Hematopoietic multipotent progenitor cell treated with erythropoietin and hydrocortisone succinate and interleukin-3 and kit ligand, for 15 days (in vitro differentiated cells): Measurements from ENCODE around the gene SMKR1.
"Not testable (repeated sequence)": the region's sequence is repeated elsewhere in the genome, so short reads cannot be mapped to it uniquely, and the experiment has no call there.

ENCODE experiments used
- DNase-seq: peaks from one replicate; pipeline ENCODE4 v3.0.0-alpha.2; 2015; ENCODE audit warnings: low spot score

Gene SMKR1

DNA sequence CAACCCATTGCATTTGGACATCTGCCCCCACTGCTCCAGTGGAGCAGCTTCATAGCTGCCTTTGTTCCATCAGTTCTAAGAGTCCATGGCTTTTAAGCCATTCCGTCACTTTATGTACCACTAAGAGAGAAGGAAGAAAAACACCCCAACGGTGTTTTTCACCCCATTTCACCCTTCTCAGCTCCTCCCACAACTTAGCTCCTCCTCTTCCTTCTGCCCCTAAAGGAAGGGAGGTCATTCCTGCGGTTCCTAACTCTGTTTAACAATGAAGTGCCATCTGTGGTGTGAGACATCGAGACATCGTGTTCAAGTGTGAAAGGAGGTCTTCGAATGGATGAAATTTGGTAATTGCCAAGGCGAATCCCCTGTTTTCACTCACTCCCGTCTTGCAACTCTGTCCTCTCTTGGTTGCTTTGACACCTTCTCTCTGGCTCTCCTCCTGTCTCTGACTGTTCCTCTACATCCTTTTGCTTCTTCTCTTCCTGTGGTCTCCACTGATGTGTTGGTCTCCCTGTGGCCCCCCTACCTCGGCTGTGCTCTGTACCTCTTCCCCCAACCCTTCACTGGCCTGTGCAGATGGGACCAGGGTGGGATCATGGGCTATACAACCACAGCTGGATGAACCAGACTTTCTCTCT is 23.0 kb downstream of the SMKR1 start:
- DNase-seq: no peak

- no peak for DNase-seq
Measured at GRCh38 chr7:129529643-129530042, 27.3 kb downstream of the SMKR1 start.

- DNase-seq: no peak
Measured at GRCh38 chr7:129530795-129531391, 28.6 kb downstream of the SMKR1 start.

DNA sequence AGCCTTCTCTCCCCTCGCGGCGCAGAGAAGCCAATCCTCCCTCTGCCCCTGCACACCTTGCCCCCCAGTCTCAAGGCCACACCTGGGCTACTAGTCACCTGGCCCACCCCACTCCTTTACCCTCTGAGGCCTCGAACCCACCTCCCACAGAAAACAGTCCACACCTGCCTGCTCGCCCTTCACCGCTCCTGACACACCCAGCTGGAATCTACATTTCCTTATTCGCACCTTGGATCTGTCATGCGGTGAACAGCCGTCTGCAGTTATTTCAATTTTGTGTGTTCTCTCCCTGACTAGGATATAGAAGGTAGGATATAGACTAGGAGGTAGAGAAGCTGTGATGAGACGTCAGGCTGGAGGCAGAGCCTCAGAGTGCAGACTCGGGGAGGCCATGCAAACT is 29.4 kb downstream of the SMKR1 start:
- DNase-seq: no peak

DNA sequence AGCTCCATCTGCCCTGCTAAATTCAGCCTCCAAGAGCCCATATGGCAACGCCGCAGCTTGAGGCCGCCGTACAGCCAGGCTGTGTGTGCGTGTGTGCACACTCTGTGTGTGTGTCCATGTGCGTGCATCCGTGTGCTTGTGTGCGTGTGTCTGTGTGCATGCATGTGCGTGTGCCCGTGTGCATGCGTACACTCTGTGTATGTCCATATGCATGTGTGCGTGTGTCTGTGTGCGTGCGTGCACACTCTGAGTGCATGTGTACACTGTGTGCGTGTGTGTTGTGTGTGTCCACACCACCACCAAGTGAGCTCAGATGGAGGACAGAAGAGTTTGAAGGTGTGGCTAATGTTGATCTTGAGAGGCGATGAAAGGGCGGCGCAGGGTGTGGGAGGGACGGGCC is 30.0 kb downstream of the SMKR1 start:
- DNase-seq: no peak

DNA sequence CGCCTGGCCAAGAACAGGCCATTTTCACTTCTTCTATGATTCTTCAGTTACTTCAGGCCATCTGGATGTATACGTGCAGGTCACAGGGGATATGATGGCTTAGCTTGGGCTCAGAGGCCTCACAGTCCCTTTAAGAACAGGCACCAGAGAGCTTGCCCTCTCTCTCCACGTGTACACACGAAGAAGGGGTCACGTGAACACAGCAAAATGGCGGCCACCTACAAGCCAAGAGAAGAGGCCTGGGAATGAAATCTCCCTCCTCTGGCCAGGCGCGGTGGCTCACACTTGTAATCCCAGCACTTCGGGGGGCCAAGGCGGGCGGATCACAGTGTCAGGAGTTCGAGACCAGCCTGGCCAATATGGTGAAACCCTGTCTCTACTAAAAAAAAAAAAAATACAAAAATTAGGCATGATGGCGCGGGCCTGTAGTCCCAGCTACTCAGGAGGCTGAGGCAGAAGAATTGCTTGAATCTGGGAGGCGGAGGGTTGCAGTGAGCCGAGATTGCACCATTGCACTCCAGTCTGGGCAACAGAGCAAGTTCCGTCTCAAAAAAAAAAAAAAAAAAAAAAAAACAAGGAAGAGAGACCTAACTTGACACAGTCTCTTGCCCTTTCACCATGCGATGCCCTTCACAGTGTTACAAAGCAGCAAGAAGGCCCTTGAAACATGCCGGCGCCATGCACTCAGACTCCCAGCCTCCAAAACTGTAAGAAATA is 32.4 kb downstream of the SMKR1 start:
- DNase-seq: not testable (repeated sequence)

GRCh38 chr7:129535896-129536295 is 33.6 kb downstream of the SMKR1 start:
- DNase-seq: no peak

- DNase-seq: no peak
Measured at GRCh38 chr7:129536323-129536722, 34.0 kb downstream of the SMKR1 start.

GRCh38 chr7:129538790-129539189 is 36.5 kb downstream of the SMKR1 start:
- DNase-seq: no peak

GRCh38 chr7:129540340-129540739 is 38.0 kb downstream of the SMKR1 start:
- no peak for DNase-seq

DNA sequence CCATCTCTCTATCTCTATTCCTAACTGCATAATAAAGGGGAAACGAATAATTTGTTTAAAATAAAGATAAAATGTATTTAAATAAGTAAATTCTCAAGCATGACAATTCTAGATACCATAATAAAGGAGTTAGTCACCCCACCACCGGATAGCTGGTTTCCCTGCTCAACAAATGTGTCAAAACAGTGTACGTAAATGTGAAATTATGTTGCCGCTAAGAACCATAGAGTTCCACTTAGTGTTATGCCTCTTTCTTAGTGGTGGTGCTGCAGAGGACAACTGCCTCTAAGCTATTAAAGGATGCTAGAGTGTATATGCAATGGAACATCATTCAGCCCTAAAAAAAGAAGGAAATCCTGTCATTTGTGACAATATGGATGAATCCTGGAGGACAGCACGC is 42.4 kb downstream of the SMKR1 start:
- no peak for DNase-seq

- no peak for DNase-seq
Measured at GRCh38 chr7:129550693-129551360, 48.5 kb downstream of the SMKR1 start.

- DNase-seq: peak; percentile 13
Measured at GRCh38 chr7:129553899-129554461, 51.6 kb downstream of the SMKR1 start.

DNA sequence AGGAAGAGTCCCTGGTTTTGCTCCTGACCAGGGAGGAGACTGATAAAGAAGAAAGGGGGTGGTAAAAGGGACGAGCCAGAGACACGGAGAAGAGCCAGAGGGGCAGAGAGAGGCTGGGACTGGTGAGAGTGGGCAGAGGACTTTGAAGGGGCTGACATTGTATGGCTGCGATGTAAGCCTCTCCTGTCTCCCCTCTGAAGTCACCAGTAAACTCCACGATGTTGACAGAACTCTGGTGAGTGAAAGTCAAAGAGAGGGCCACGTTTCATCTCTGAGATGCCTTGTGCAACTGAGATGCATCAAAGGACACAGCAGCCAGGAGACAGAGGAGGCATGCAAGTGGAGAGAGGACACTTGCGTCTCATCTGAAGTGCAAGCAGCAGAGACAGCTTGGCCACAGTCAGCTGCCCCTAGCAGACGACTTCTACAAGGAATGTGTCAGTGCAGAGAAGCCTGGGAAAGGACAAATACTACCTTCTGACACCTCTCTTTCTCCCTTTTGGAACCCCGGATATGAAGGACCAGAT is 54.3 kb downstream of the SMKR1 start:
- DNase-seq: no peak

DNA sequence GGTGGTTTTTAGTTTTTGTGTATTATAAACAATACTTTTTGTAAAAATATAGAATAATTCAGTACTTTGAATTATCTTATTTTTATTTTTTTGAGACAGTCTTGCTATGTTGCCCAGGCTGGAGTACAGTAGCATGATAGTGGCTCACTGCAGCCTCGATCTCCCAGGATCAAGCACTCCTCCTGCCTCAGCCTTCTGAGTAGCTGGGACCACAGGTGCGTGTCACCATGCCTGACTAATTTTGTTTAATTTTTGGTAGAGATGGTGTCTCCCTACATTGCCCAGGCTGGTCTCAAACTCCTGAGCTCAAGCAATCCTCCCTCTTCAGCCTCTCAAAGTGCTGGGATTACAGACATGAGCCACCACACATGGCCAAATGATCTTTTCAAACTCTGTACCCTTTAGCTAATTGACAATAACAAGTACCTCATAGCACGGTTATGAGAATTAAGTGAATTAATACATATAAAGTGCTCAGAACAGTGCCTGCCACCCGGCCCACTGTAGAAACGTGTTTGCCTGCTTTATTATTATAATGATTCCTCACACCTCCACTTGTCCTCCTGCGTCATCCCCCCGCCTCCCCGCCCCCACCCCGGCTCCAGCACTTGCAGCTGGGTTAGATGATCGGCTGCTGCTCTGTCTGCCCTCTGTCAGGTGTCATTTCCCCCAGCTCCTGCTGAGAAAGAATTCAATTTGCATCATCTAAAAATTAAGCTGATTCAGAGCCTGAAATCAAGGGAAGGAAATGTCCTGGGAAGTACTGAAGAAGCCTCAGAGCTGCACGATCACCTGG is 55.6 kb downstream of the SMKR1 start:
- no peak for DNase-seq

DNA sequence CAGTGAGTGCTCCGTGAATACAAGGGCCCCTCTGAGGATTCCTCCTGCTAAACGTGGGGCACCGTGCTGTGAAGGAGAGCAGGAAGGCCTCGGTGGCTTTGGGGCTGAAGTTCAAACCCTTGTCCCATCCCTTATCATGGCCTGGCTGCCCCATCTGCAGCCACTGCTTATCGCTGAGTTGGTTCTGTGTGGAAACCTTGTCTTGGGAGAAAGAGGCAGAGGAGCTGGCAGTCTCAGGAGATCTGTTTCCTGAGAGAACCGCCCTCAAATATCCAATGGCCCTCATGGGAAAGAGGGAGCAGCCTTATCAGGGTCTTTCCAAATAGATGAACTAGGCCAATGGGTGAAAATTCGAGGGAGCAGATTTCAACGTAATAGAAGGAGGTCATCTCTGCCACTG is 57.2 kb downstream of the SMKR1 start:
- DNase-seq: no peak

GRCh38 chr7:129560831-129561230 is 58.5 kb downstream of the SMKR1 start:
- DNase-seq: no peak

DNA sequence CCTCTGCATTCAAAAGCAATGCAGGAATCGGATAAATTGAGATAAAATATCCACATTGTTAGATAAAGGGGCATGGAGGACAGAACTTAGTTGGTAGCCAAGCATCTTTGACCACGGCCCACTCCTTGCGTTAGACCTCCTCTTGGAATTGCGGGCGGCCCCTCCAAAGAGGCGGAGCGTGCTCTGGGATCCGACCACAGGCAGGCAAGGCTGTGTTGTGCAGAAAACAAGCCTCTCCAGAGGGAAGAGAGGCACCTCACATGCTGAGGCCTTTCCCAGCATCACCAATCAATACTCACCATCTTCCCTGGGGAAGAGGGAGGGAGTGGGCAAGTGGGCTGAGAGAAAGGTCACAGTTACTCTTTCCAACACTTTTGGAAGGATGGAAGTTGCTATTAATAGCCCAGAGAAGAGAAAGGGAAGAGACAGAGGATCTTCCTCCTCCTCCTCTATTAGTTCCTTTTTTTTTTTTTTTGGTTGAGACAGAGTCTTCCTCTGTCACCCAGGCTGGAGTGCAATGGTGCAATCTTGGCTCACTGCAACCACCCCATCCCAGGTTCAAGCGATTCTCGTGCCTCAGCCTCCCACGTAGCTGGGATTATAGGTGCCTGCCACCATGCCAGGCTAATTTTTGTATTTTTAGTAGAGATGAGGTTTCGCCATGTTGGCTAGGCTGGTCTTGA is 59.5 kb downstream of the SMKR1 start:
- no peak for DNase-seq
